Measurements from ENCODE around the gene TNS3. TPM values are rescaled to one million over a fixed set of nuclear protein-coding genes. Genes with fewer than 3 reads are reported as not detected.

Gene TNS3
- total RNA-seq, 1 donor from 2014 or later, result 452 TPM

- Mint-ChIP-seq H3K4me3 (no peak overlapping the region), H3K9me3 (no peaks in the 10 kb centered on the region), H3K27ac (peak overlapping the region; percentile 94), H3K27me3 (ENCODE audit: low read depth) (no peaks in the 10 kb centered on the region), H3K36me3 (peaks cover 18% of the 10 kb centered on the region), H3K4me1 (peaks cover 87% of the 10 kb centered on the region)
- TF ChIP-seq CTCF (IDR thresholded peaks at IDR 0.05; ENCODE audit: unreplicated experiment), result no peak
- no peak for DNase-seq (ENCODE audit: low spot score in 2 of 2, unreplicated experiment in 2 of 2)
Measured at GRCh38 chr7:47502240-47502877, 79.6 kb downstream of the TNS3 start.

- H3K4me3 Mint-ChIP-seq, result no peak overlapping the region
- H3K27me3 Mint-ChIP-seq (ENCODE audit: low read depth), result no peaks in the 10 kb centered on the region
- H3K9me3 Mint-ChIP-seq, result no peaks in the 10 kb centered on the region
- no peak for TF ChIP-seq CTCF (IDR thresholded peaks at IDR 0.05; ENCODE audit: unreplicated experiment)
- peaks cover 86% of the 10 kb centered on the region for H3K4me1 Mint-ChIP-seq
- peak overlapping the region; percentile 94 for H3K27ac Mint-ChIP-seq
- peaks cover 18% of the 10 kb centered on the region for H3K36me3 Mint-ChIP-seq
- no peak for DNase-seq (ENCODE audit: low spot score in 2 of 2, unreplicated experiment in 2 of 2)
Measured at GRCh38 chr7:47501406-47501805, 80.5 kb downstream of the TNS3 start.

GRCh38 chr7:47500103-47500563, 81.8 kb downstream of the TNS3 start:
- Mint-ChIP-seq H3K4me3 (no peak overlapping the region), H3K4me1 (peaks cover 86% of the 10 kb centered on the region), H3K27ac (peak overlapping the region; percentile 89), H3K9me3 (no peaks in the 10 kb centered on the region), H3K27me3 (ENCODE audit: low read depth) (no peaks in the 10 kb centered on the region), H3K36me3 (peaks cover 9% of the 10 kb centered on the region)
- no peak for DNase-seq (ENCODE audit: low spot score in 2 of 2, unreplicated experiment in 2 of 2)
- TF ChIP-seq CTCF (IDR thresholded peaks at IDR 0.05; ENCODE audit: unreplicated experiment), result no peak

- Mint-ChIP-seq H3K4me1 (peaks cover 85% of the 10 kb centered on the region), H3K27ac (peak overlapping the region; percentile 95), H3K27me3 (ENCODE audit: low read depth) (no peaks in the 10 kb centered on the region), H3K4me3 (no peak overlapping the region), H3K9me3 (no peaks in the 10 kb centered on the region), H3K36me3 (peaks cover 10% of the 10 kb centered on the region)
- no peak for DNase-seq (ENCODE audit: low spot score in 2 of 2, unreplicated experiment in 2 of 2)
- no peak for TF ChIP-seq CTCF (IDR thresholded peaks at IDR 0.05; ENCODE audit: unreplicated experiment)
Measured at GRCh38 chr7:47498229-47499056, 83.5 kb downstream of the TNS3 start.

GRCh38 chr7:47497367-47498096, 84.4 kb downstream of the TNS3 start:
- peak overlapping the region; percentile 95 for H3K27ac Mint-ChIP-seq
- H3K4me3 Mint-ChIP-seq, result no peak overlapping the region
- H3K9me3 Mint-ChIP-seq, result no peaks in the 10 kb centered on the region
- H3K4me1 Mint-ChIP-seq, result peaks cover 82% of the 10 kb centered on the region
- no peak for TF ChIP-seq CTCF (IDR thresholded peaks at IDR 0.05; ENCODE audit: unreplicated experiment)
- peaks cover 13% of the 10 kb centered on the region for H3K36me3 Mint-ChIP-seq
- H3K27me3 Mint-ChIP-seq (ENCODE audit: low read depth), result no peaks in the 10 kb centered on the region
- DNase-seq (ENCODE audit: low spot score in 2 of 2, unreplicated experiment in 2 of 2), result no peak

Measured in mesothelial cell of epicardium (in vitro differentiated cells).